Fibroblast of mammary gland (primary cell): ENCODE data around the gene TNS3.

Experiments
- DNase-seq: peaks from one replicate; pipeline ENCODE4 v3.0.0-alpha.2; 2010; ENCODE audit warnings: low read depth
- H3K4me3 ChIP-seq: 2 replicates; pipeline ENCODE4 v1.5.1; 2011; ENCODE audit warnings: low read depth, mild to moderate bottlenecking, low read length, moderate library complexity; ENCODE audit not compliant: control insufficient read depth
- CTCF ChIP-seq: conservative IDR thresholded peaks from 2 replicates; pipeline ENCODE4 v1.5.1; 2011; ENCODE audit warnings: low read depth, low read length, inconsistent platforms; ENCODE audit not compliant: control insufficient read depth, insufficient read depth

Gene TNS3

GRCh38 chr7:47454069-47454973, 127.6 kb downstream of the TNS3 start:
- TF ChIP-seq CTCF, result no peak
- DNase-seq, result peak; percentile 50
- no peak overlapping the region for H3K4me3 ChIP-seq

GRCh38 chr7:47453093-47454061, 128.5 kb downstream of the TNS3 start:
- no peak for TF ChIP-seq CTCF
- DNase-seq, result peak; percentile 97
- no peak overlapping the region for H3K4me3 ChIP-seq

- DNase-seq, result no peak
- no peak for TF ChIP-seq CTCF
- H3K4me3 ChIP-seq, result no peak overlapping the region
Measured at GRCh38 chr7:47452715-47453092, 129.2 kb downstream of the TNS3 start.

GRCh38 chr7:47452295-47452694, 129.6 kb downstream of the TNS3 start:
- TF ChIP-seq CTCF, result no peak
- DNase-seq, result no peak
- no peak overlapping the region for H3K4me3 ChIP-seq

GRCh38 chr7:47451851-47452205, 130.1 kb downstream of the TNS3 start:
- H3K4me3 ChIP-seq, result no peak overlapping the region
- no peak for TF ChIP-seq CTCF
- peak; percentile 79 for DNase-seq

GRCh38 chr7:47449810-47450590, 131.9 kb downstream of the TNS3 start:
- peak; percentile 86 for DNase-seq
- no peak for TF ChIP-seq CTCF
- H3K4me3 ChIP-seq, result no peak overlapping the region
